Bone marrow (tissue), 2 donors: Measurements from ENCODE around the gene TTC3.
"Not testable (repeated sequence)": the region's sequence is repeated elsewhere in the genome, so short reads cannot be mapped to it uniquely, and the experiment has no call there.

Experiments used
- DNase-seq, 2 donors: peaks; one replicate each; lab custom pipeline; 2025; lab: John Stamatoyannopoulos, UW

The TTC3 gene

GRCh38 chr21:37072988-37073416 is at the start of gene TTC3, which contains the start of gene PIGP:
Gene TTC3, plus strand, starts transcription at chr21:37073254. Its CDS starts 14,004 bp downstream, at chr21:37087258.
Gene PIGP, minus strand, starts transcription at chr21:37073071. Its CDS starts 556 bp downstream, at chr21:37072515.
- peak; percentile 88 to 93 for DNase-seq

GRCh38 chr21:37026499-37026898 is 46.6 kb upstream of the TTC3 start:
- DNase-seq = no peak

- no peak for DNase-seq
Observed at GRCh38 chr21:37028570-37028969, 44.5 kb upstream of the TTC3 start.

GRCh38 chr21:37030864-37031263 is 42.2 kb upstream of the TTC3 start:
- no peak for DNase-seq

GRCh38 chr21:37032293-37032692 is 40.8 kb upstream of the TTC3 start:
- DNase-seq = no peak

GRCh38 chr21:37032877-37033471 is 40.1 kb upstream of the TTC3 start:
- DNase-seq = peak in 1 of 2 donors; percentile 75

- not testable (repeated sequence) for DNase-seq
Observed at GRCh38 chr21:37034394-37034793, 38.7 kb upstream of the TTC3 start.

GRCh38 chr21:37036177-37036576 is 36.9 kb upstream of the TTC3 start:
- no peak for DNase-seq

GRCh38 chr21:37039411-37040075 is 33.5 kb upstream of the TTC3 start:
- no peak for DNase-seq

GRCh38 chr21:37040212-37040611 is 32.8 kb upstream of the TTC3 start:
- DNase-seq = no peak

- no peak for DNase-seq
Observed at GRCh38 chr21:37041706-37042271, 31.3 kb upstream of the TTC3 start.

- DNase-seq = no peak
Observed at GRCh38 chr21:37043818-37044217, 29.2 kb upstream of the TTC3 start.

GRCh38 chr21:37044643-37045042 is 28.4 kb upstream of the TTC3 start:
- DNase-seq = no peak

- peak in 1 of 2 donors; percentile 100 for DNase-seq
Observed at GRCh38 chr21:37045149-37045548, 27.9 kb upstream of the TTC3 start.

GRCh38 chr21:37045556-37045955 is 27.5 kb upstream of the TTC3 start:
- DNase-seq = peak in 1 of 2 donors; percentile 50

- no peak for DNase-seq
Observed at GRCh38 chr21:37047079-37047478, 26.0 kb upstream of the TTC3 start.

- not testable (repeated sequence) for DNase-seq
Observed at GRCh38 chr21:37049741-37050140, 23.3 kb upstream of the TTC3 start.

GRCh38 chr21:37055271-37055855 is 17.7 kb upstream of the TTC3 start:
- DNase-seq = no peak

- no peak for DNase-seq
Observed at GRCh38 chr21:37057614-37058013, 15.4 kb upstream of the TTC3 start.

GRCh38 chr21:37058261-37058660 is 14.8 kb upstream of the TTC3 start:
- DNase-seq = peak in 1 of 2 donors; percentile 80

GRCh38 chr21:37059181-37059580 is 13.9 kb upstream of the TTC3 start:
- no peak for DNase-seq

GRCh38 chr21:37060296-37060695 is 12.8 kb upstream of the TTC3 start:
- DNase-seq = peak in 1 of 2 donors; percentile 82
